ENCODE measurements around the gene TTF2. TPM values are rescaled to one million over a fixed set of nuclear protein-coding genes. Genes with fewer than 3 reads are reported as not detected.

The TTF2 gene
- total and polyA plus RNA-seq, 9 of the 15 experiments (the other 6 are each of a cell fraction or from before 2014, with no cell fraction given): 9.4 to 71.1 (median 42.1) TPM

GRCh38 chr1:117087686-117088085, 27.6 kb downstream of the TTF2 start (continued):
- TF ChIP-seq E2F6 (IDR thresholded peaks at IDR 0.05; ENCODE audit: borderline replicate concordance in 1 of 2, extremely low read depth in 1 of 2, insufficient read depth in 1 of 2, insufficient read length in 1 of 2, low read depth in 1 of 2, low read length in 1 of 2, poor library complexity in 1 of 2, severe bottlenecking in 1 of 2): no peak
- TF ChIP-seq CBX8 (IDR thresholded peaks at IDR 0.05; ENCODE audit: borderline replicate concordance, extremely low read depth, low read depth, low read length, poor library complexity, severe bottlenecking): no peak
- TF ChIP-seq TEAD4 (IDR thresholded peaks at IDR 0.05; ENCODE audit: low read length): no peak
- TF ChIP-seq TEAD4 (CRISPR knock-in tag; IDR thresholded peaks at IDR 0.05; ENCODE audit: borderline replicate concordance): no peak
- TF ChIP-seq TRIM24 (IDR thresholded peaks at IDR 0.05): no peak

DNA sequence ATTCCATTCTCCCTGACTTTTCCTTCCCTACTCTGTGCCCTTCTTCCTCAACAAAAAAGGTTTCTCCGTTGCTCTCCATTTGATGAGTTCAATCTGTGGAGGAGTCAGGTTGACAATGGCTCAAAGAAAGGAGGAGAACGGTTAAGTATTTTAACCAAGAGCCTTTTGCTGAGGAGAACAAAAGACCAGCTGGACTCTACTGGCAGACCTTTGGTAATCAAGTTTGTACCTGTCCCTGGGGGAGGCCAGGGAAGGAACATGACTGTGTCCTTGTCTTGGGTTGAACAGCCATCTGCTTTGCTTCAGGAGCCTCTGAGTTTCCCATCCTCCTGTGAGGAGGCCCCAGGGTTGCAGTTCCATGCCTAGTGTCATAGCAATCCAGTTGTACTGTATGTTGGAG, 29.9 kb downstream of the TTF2 start:
- H2AFZ ChIP-seq (ENCODE audit: low read depth, low read length): no peak overlapping the region
- H3K9me3 ChIP-seq (replicated peaks; ENCODE audit: control insufficient read depth, insufficient read depth, low read depth, low read length): no peaks in the 10 kb centered on the region
- in situ Hi-C loops (cut with MboI): no loop called here
- WGBS (ENCODE audit: insufficient coverage, low coverage, missing lambda C conversion rate): 93% methylated on average over 2 of the region's 2 CpGs
- no peaks in the 10 kb centered on the region for H4K20me1 ChIP-seq (replicated peaks; ENCODE audit: control insufficient read depth, insufficient read depth, low read length)
- no peak overlapping the region; a peak in 1 of 4 replicates for H3K9ac ChIP-seq (ENCODE audit: insufficient read depth in 1 of 2, low read depth in 2 of 2, low read length in 2 of 2)
- no peak for DNase-seq (ENCODE audit: extremely low read depth in 1 of 4, low spot score in 3 of 4)
- no peaks in the 10 kb centered on the region for H3K79me2 ChIP-seq (ENCODE audit: control insufficient read depth, insufficient read depth, low read length)
- no peak overlapping the region for H3K4me2 ChIP-seq (ENCODE audit: insufficient read depth, low read length)
- ChIA-PET POLR2A (interaction anchor here (1.6 kb wide), 1 partner anchor 12 kb away, joined by 4 read pairs; no protein-coding TSS in a partner anchor), CTCF (ENCODE audit: low intra/inter-chr PET ratio) (no interaction called here)
- no TSS peak for BruUV-seq (replicated peaks)
- no peaks in the 10 kb centered on the region for H3K27me3 ChIP-seq (ENCODE audit: control insufficient read depth in 2 of 2, insufficient read depth in 2 of 2, low read length in 2 of 2)
- H3K27ac ChIP-seq (ENCODE audit: extremely low read depth, low read depth, low read length): no peak overlapping the region
- no peaks in the 10 kb centered on the region for H3K9me1 ChIP-seq (ENCODE audit: control insufficient read depth, insufficient read depth, low read length)
- peaks cover 84% of the 10 kb centered on the region for H3K36me3 ChIP-seq (ENCODE audit: control insufficient read depth, insufficient read depth, low read length)
- intact Hi-C loops (cut with micrococcal nuclease): no loop called here
- no peak for FAIRE-seq
- H3K4me1 ChIP-seq (replicated peaks in 1 of 2; ENCODE audit: control insufficient read depth in 2 of 2, insufficient read depth in 2 of 2, low read length in 2 of 2): peaks cover 4 to 21% of the 10 kb centered on the region in 2 experiments; a peak in 4 of 5 replicates
- H3K4me3 ChIP-seq: no peak overlapping the region
- ATAC-seq: no peak
- TF ChIP-seq RNF219 (CRISPR knock-in tag; IDR thresholded peaks at IDR 0.05): no peak
- no peak for TF ChIP-seq ZNF3 (CRISPR knock-in tag; IDR thresholded peaks at IDR 0.05)
- no peak for TF ChIP-seq ZNF408 (CRISPR knock-in tag; IDR thresholded peaks at IDR 0.05; ENCODE audit: low read depth)
- TF ChIP-seq NCOA1 (IDR thresholded peaks at IDR 0.05; ENCODE audit: low read depth): no peak
- TF ChIP-seq ZNF75A (CRISPR knock-in tag; IDR thresholded peaks at IDR 0.05): no peak
- TF ChIP-seq PHF20 (IDR thresholded peaks at IDR 0.05; ENCODE audit: partially characterized antibody): no peak
- no peak for TF ChIP-seq KAT7 (CRISPR knock-in tag; IDR thresholded peaks at IDR 0.05; ENCODE audit: borderline replicate concordance)
- TF ChIP-seq PTTG1 (tag; IDR thresholded peaks at IDR 0.05; ENCODE audit: low read depth): no peak
- no peak for TF ChIP-seq SMAD2 (IDR thresholded peaks at IDR 0.05; ENCODE audit: low read depth, low read length)
- TF ChIP-seq POLR2A (conservative IDR thresholded peaks at IDR 0.05): no peak
- TF ChIP-seq E4F1 (CRISPR knock-in tag; IDR thresholded peaks at IDR 0.05; ENCODE audit: borderline replicate concordance): no peak
- no peak for TF ChIP-seq THRAP3 (IDR thresholded peaks at IDR 0.05; ENCODE audit: borderline replicate concordance)

Measured in K562 (cell line).